GM12878 (cell line): ENCODE measurements around the gene PRICKLE3. TPM values are rescaled to one million over a fixed set of nuclear protein-coding genes. Genes with fewer than 3 reads are reported as not detected.

ENCODE experiments used
- CBX3 ChIP-seq: fragments of 200-600 bp; sonication (generic); IDR thresholded peaks from 2 replicates; pipeline ENCODE4 v1.6.1; 2016; ENCODE audit warnings: low read depth, borderline replicate concordance
- CEBPB ChIP-seq, 2 experiments: fragments of 150-350 bp in 1 of 2; IDR thresholded peaks; 2 replicates each; pipeline ENCODE4 v1.6.1; 2012 to 2014; ENCODE audit warnings: low read depth in 2 of 2, low read length in 2 of 2, borderline replicate concordance in 1 of 2, inconsistent platforms in 1 of 2
- GATAD2B ChIP-seq: fragments of 450-650 bp; conservative IDR thresholded peaks from 2 replicates; pipeline ENCODE4 v1.6.1; 2017; ENCODE audit warnings: low read depth, mild to moderate bottlenecking, moderate library complexity
- HCFC1 ChIP-seq: fragments of 150-350 bp; IDR thresholded peaks from 2 replicates; pipeline ENCODE4 v1.6.1; 2014; ENCODE audit warnings: low read length
- HDAC6 ChIP-seq: fragments of 200-600 bp; sonication (generic); IDR thresholded peaks from one replicate; pipeline ENCODE4 v1.8.0; 2017; ENCODE audit warnings: antibody characterized with exemption; ENCODE audit not compliant: unreplicated experiment
- IKZF1 ChIP-seq: fragments of 450-650 bp; conservative IDR thresholded peaks from 2 replicates; pipeline ENCODE4 v1.6.1; 2017; ENCODE audit warnings: antibody characterized with exemption, mild to moderate bottlenecking
- MTA3 ChIP-seq: IDR thresholded peaks from 2 replicates; pipeline ENCODE4 v1.6.1; 2012; ENCODE audit warnings: low read length, inconsistent platforms, borderline replicate concordance
- NFYB ChIP-seq: IDR thresholded peaks from 2 replicates; pipeline ENCODE4 v1.6.1; 2011; ENCODE audit warnings: low read depth, mild to moderate bottlenecking, low read length, improper control_type of control experiment, moderate library complexity; ENCODE audit not compliant: insufficient read depth
- NR2C1 ChIP-seq: fragments of 450-650 bp; IDR thresholded peaks from 2 replicates; pipeline ENCODE4 v1.6.1; 2017; ENCODE audit warnings: antibody characterized with exemption, mild to moderate bottlenecking, moderate library complexity
- NR2C2 ChIP-seq: IDR thresholded peaks from 2 replicates; pipeline ENCODE4 v1.6.1; 2011; ENCODE audit warnings: borderline replicate concordance, low read depth; ENCODE audit not compliant: control insufficient read depth, insufficient read length
- RBBP5 ChIP-seq: fragments of 200-600 bp; sonication (generic); conservative IDR thresholded peaks from 2 replicates; pipeline ENCODE4 v1.6.1; 2016
- SIX5 ChIP-seq: IDR thresholded peaks from 2 replicates; pipeline ENCODE4 v1.6.1; 2011; ENCODE audit warnings: mild to moderate bottlenecking, low read depth, low read length, moderate library complexity; ENCODE audit not compliant: severe bottlenecking
- TAF1 ChIP-seq: IDR thresholded peaks from 2 replicates; pipeline ENCODE4 v1.6.1; 2011; ENCODE audit warnings: mild to moderate bottlenecking, low read depth, low read length, borderline replicate concordance
- TCF7 ChIP-seq: IDR thresholded peaks from 2 replicates; pipeline ENCODE4 v1.6.1; 2014; ENCODE audit warnings: antibody characterized with exemption, borderline replicate concordance
- ZNF24 ChIP-seq: fragments of 450-650 bp; IDR thresholded peaks from 2 replicates; pipeline ENCODE4 v1.6.1; 2017; ENCODE audit warnings: antibody characterized with exemption, mild to moderate bottlenecking
- polyA plus RNA-seq, 11 experiments: library from polyadenylated mRNA; depleted of rRNA in 4 of 11; unstranded in 6 of 11; stranded (reverse) in 5 of 11; fragments of >200 nt; fragmentation: Nextera tagmentation in 4 of 11; fragmentation: Illumina TruSeq in 1 of 11; extraction: Ambion mirVana in 4 of 11; extraction: Trizol in 1 of 11; gene quantifications; 1 replicate in 1 of 11; 2 replicates in 10 of 11; pipeline versions ENCODE4 v1.2.1 to v1.2.3, GENCODE V29; 2011 to 2016; ENCODE audit warnings: inconsistent platforms in 2 of 11, missing spikeins in 2 of 11, low read depth in 1 of 11
- total RNA-seq, 4 experiments: library from RNA; depleted of rRNA in 3 of 4; stranded (reverse); fragments of >200 nt in 3 of 4; fragmentation: Illumina TruSeq in 1 of 4; extraction: Trizol in 1 of 4; gene quantifications; 2 replicates each; pipeline versions ENCODE4 v1.2.1 to v1.2.3, GENCODE V29; 2013 to 2021
- TF ChIP-seq, protein P1 (sequence below): fragments of 450-650 bp; IDR thresholded peaks from 2 replicates; pipeline ENCODE4 v1.6.1; 2017; ENCODE audit warnings: antibody characterized with exemption, mild to moderate bottlenecking, moderate library complexity
- TF ChIP-seq, protein P2 (sequence below): IDR thresholded peaks from 2 replicates; pipeline ENCODE4 v1.6.1; 2011; ENCODE audit warnings: low read depth, low read length, improper control_type of control experiment, borderline replicate concordance
- TF ChIP-seq, protein P3 (sequence below): fragments of 450-650 bp; IDR thresholded peaks from 2 replicates; pipeline ENCODE4 v1.6.1; 2017; ENCODE audit warnings: mild to moderate bottlenecking, moderate library complexity

PRICKLE3 gene
- total and polyA plus RNA-seq, 10 of the 15 experiments (the other 5 are each of a cell fraction or from before 2014, with no cell fraction given): 0.69 to 17.4 (median 7.6) TPM

DNA sequence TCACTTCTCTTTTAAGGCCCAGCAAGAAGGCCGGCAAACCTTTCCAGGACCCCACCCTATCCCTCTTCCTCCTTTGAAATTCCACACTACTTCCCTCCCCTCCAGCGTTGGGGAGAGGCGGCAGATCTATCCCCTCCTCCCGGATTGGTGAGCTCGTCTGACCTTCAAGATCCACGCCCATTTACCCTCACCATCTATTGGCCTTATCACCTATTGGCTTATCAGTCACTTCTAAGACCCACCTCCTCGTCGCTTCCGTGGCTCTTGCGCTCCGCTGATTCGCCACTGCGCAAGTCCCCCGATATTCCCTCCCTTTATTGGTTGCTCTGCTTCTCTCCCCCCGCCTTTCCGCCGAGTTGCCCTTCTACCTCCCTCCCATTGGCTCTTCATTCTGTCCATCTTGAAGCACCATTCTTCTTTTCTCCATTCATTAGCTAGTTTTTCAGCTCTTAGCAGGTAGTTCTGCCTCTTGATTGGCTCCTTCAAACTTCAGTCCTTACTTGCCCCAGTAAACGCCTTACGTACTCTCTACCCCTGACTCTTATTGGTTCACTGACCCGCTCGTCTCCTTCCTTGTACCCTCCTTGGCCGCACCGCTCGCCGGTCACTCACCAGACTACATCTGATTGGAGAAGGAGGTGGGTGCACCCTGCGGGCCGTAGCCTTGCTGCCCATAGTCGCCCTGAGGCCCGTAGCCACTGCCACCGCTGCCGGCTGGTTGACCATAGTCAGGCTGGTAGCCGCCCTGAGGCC is 4.8 kb upstream of the PRICKLE3 start (continued):
- 0 out of 2 replicates have a peak, but pooled peaks have one; percentile 35 for TF ChIP-seq TAF1
- TF ChIP-seq NR2C1: peak; percentile 58
- TF ChIP-seq IKZF1: peak; percentile 86
- TF ChIP-seq, protein P1, sequence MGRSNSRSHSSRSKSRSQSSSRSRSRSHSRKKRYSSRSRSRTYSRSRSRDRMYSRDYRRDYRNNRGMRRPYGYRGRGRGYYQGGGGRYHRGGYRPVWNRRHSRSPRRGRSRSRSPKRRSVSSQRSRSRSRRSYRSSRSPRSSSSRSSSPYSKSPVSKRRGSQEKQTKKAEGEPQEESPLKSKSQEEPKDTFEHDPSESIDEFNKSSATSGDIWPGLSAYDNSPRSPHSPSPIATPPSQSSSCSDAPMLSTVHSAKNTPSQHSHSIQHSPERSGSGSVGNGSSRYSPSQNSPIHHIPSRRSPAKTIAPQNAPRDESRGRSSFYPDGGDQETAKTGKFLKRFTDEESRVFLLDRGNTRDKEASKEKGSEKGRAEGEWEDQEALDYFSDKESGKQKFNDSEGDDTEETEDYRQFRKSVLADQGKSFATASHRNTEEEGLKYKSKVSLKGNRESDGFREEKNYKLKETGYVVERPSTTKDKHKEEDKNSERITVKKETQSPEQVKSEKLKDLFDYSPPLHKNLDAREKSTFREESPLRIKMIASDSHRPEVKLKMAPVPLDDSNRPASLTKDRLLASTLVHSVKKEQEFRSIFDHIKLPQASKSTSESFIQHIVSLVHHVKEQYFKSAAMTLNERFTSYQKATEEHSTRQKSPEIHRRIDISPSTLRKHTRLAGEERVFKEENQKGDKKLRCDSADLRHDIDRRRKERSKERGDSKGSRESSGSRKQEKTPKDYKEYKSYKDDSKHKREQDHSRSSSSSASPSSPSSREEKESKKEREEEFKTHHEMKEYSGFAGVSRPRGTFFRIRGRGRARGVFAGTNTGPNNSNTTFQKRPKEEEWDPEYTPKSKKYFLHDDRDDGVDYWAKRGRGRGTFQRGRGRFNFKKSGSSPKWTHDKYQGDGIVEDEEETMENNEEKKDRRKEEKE: no peak
- TF ChIP-seq SIX5: no peak
- no peak for TF ChIP-seq MTA3
- TF ChIP-seq, protein P2, sequence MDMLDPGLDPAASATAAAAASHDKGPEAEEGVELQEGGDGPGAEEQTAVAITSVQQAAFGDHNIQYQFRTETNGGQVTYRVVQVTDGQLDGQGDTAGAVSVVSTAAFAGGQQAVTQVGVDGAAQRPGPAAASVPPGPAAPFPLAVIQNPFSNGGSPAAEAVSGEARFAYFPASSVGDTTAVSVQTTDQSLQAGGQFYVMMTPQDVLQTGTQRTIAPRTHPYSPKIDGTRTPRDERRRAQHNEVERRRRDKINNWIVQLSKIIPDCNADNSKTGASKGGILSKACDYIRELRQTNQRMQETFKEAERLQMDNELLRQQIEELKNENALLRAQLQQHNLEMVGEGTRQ: no peak
- no peak for TF ChIP-seq ZNF24
- TF ChIP-seq CBX3: no peak
- no peak for TF ChIP-seq GATAD2B
- TF ChIP-seq, protein P3, sequence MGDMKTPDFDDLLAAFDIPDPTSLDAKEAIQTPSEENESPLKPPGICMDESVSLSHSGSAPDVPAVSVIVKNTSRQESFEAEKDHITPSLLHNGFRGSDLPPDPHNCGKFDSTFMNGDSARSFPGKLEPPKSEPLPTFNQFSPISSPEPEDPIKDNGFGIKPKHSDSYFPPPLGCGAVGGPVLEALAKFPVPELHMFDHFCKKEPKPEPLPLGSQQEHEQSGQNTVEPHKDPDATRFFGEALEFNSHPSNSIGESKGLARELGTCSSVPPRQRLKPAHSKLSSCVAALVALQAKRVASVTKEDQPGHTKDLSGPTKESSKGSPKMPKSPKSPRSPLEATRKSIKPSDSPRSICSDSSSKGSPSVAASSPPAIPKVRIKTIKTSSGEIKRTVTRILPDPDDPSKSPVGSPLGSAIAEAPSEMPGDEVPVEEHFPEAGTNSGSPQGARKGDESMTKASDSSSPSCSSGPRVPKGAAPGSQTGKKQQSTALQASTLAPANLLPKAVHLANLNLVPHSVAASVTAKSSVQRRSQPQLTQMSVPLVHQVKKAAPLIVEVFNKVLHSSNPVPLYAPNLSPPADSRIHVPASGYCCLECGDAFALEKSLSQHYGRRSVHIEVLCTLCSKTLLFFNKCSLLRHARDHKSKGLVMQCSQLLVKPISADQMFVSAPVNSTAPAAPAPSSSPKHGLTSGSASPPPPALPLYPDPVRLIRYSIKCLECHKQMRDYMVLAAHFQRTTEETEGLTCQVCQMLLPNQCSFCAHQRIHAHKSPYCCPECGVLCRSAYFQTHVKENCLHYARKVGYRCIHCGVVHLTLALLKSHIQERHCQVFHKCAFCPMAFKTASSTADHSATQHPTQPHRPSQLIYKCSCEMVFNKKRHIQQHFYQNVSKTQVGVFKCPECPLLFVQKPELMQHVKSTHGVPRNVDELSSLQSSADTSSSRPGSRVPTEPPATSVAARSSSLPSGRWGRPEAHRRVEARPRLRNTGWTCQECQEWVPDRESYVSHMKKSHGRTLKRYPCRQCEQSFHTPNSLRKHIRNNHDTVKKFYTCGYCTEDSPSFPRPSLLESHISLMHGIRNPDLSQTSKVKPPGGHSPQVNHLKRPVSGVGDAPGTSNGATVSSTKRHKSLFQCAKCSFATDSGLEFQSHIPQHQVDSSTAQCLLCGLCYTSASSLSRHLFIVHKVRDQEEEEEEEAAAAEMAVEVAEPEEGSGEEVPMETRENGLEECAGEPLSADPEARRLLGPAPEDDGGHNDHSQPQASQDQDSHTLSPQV: no peak
- no peak for TF ChIP-seq CEBPB (IDR thresholded peaks at IDR 0.05; ENCODE audit: borderline replicate concordance in 1 of 2, low read depth in 2 of 2, low read length in 2 of 2)
- TF ChIP-seq TCF7: no peak
- TF ChIP-seq NFYB: peak; percentile 82
- TF ChIP-seq RBBP5: no peak
- TF ChIP-seq HCFC1: no peak
- no peak for TF ChIP-seq NR2C2
- no peak for TF ChIP-seq HDAC6
